HepG2 (cell line): ENCODE measurements around the gene RALY. TPM values are rescaled to one million over a fixed set of nuclear protein-coding genes. Genes with fewer than 3 reads are reported as not detected.
A peak's percentile ranks its signal among the peaks of the same experiment; 100 is the strongest.

Experiments used
- ATAC-seq: fragments of 200-7000 bp; cut with Tn5 transposase; 3 replicates; pipeline ENCODE4 v1.9.1; 2020; ENCODE audit warnings: mild to moderate bottlenecking, moderate library complexity
- BruUV-seq: library from RNA; stranded (reverse); fragments of 400-500 nt; replicated peaks from 2 replicates; lab custom pipeline; 2021; lab: Mats Ljungman, UMichigan
- CTCF ChIA-PET: fragments of 300-600 bp; formaldehyde crosslinking; extraction: SDS; loops from one replicate; lab custom pipeline; 2021; ENCODE audit warnings: low total read pairs, inconsistent platforms, low intra/inter-chr PET ratio; lab: Yijun Ruan, JAX
- POLR2A ChIA-PET: fragments of 350-600 bp; sonication (Branson Sonifier 250); formaldehyde crosslinking; loops from one replicate; lab custom pipeline; 2020; ENCODE audit warnings: antibody characterized with exemption, inconsistent platforms; lab: Yijun Ruan, JAX
- DNase-seq: peaks from one replicate; pipeline ENCODE4 v3.0.0-alpha.2; 2015; ENCODE audit warnings: low spot score
- FAIRE-seq: peaks from 3 replicates; lab custom pipeline; 2011; peaks lifted over from hg19 to GRCh38; lab: Jason Lieb, UNC
- H2AFZ ChIP-seq: one replicate; pipeline ENCODE4 v1.6.1; 2011; ENCODE audit warnings: low read length, inconsistent platforms
- H3K27ac ChIP-seq: fragments of 300-600 bp; 3 replicates; pipeline ENCODE4 v1.8.0; 2011; ENCODE audit warnings: mixed run types, mild to moderate bottlenecking, mixed read lengths, low read length, inconsistent platforms; ENCODE audit not compliant: insufficient read depth; ENCODE audit errors: extremely low read length
- H3K27me3 ChIP-seq, 2 experiments: fragments of 200-600 bp in 1 of 2; 2 replicates in 1 of 2; 3 replicates in 1 of 2; pipeline versions ENCODE4 v1.6.0 to v1.8.0; 2011; ENCODE audit warnings: low read length in 2 of 2, mild to moderate bottlenecking in 2 of 2, moderate library complexity in 2 of 2, inconsistent platforms in 1 of 2; ENCODE audit not compliant: insufficient read depth in 2 of 2, control insufficient read depth in 1 of 2
- H3K36me3 ChIP-seq, 2 experiments: fragments of 200-600 bp in 1 of 2; replicated peaks in 1 of 2; 2 replicates in 1 of 2; 3 replicates in 1 of 2; pipeline versions ENCODE4 v1.5.1 to v1.8.0; 2011; ENCODE audit warnings: low read length in 2 of 2, inconsistent platforms in 1 of 2; ENCODE audit not compliant: insufficient read depth in 2 of 2, control insufficient read depth in 1 of 2
- H3K4me1 ChIP-seq: 2 replicates; pipeline ENCODE4 v1.5.1; 2012; ENCODE audit warnings: low read length, inconsistent platforms; ENCODE audit not compliant: insufficient read depth
- H3K4me2 ChIP-seq: 2 replicates; pipeline ENCODE4 v1.6.0; 2011; ENCODE audit warnings: low read depth, low read length, inconsistent platforms
- H3K4me3 ChIP-seq, 3 experiments: fragments of 200-600 bp in 1 of 3; sonication (generic), shearing (Covaris generic) in 1 of 3; replicated peaks in 1 of 3; 2 replicates each; pipeline ENCODE4 v1.5.1; 2011 to 2016; ENCODE audit warnings: low read length in 3 of 3, inconsistent platforms in 2 of 3, low read depth in 2 of 3, mild to moderate bottlenecking in 2 of 3, control low read depth in 1 of 3, mixed read lengths in 1 of 3; ENCODE audit not compliant: insufficient read depth in 1 of 3
- H3K79me2 ChIP-seq: one replicate; pipeline ENCODE4 v1.6.1; 2011; ENCODE audit warnings: low read length, inconsistent platforms; ENCODE audit not compliant: insufficient read depth
- H3K9ac ChIP-seq: 2 replicates; pipeline ENCODE4 v1.6.0; 2011; ENCODE audit warnings: mild to moderate bottlenecking, low read depth, low read length, inconsistent platforms; ENCODE audit not compliant: insufficient read depth
- H3K9me3 ChIP-seq: 2 replicates; pipeline ENCODE4 v1.5.1; 2012; ENCODE audit warnings: mild to moderate bottlenecking, low read length
- H4K20me1 ChIP-seq: 2 replicates; pipeline ENCODE4 v1.6.0; 2011; ENCODE audit warnings: inconsistent platforms, mild to moderate bottlenecking, low read length, moderate library complexity; ENCODE audit not compliant: insufficient read depth
- EP300 ChIP-seq, 3 experiments: sonication (generic) in 1 of 3; formaldehyde crosslinking in 1 of 3; IDR thresholded peaks; 2 replicates each; pipeline versions ENCODE4 v1.5.1 to v1.6.1; 2011 to 2020; ENCODE audit warnings: low read depth in 2 of 3, low read length in 2 of 3, borderline replicate concordance in 1 of 3, improper control_type of control experiment in 1 of 3, mild to moderate bottlenecking in 1 of 3, missing genetic modification reagents in 1 of 3, moderate library complexity in 1 of 3
- ONECUT2 ChIP-seq: sonication (generic); formaldehyde crosslinking; IDR thresholded peaks from 2 replicates; pipeline ENCODE4 v1.4.0; 2020; ENCODE audit warnings: missing genetic modification reagents
- RNF219 ChIP-seq: sonication (generic); formaldehyde crosslinking; IDR thresholded peaks from 2 replicates; pipeline ENCODE4 v1.5.0; 2020; ENCODE audit warnings: mild to moderate bottlenecking, missing genetic modification reagents
- SOX13 ChIP-seq, 3 experiments: fragments of 450-650 bp in 1 of 3; sonication (generic) in 1 of 3; formaldehyde crosslinking in 1 of 3; IDR thresholded peaks in 2 of 3; conservative IDR thresholded peaks in 1 of 3; 2 replicates each; pipeline versions ENCODE4 v1.5.0 to v1.6.1; 2016 to 2020; ENCODE audit warnings: antibody characterized with exemption in 1 of 3, mild to moderate bottlenecking in 1 of 3, missing compliant biosample characterization in 1 of 3, missing genetic modification reagents in 1 of 3, moderate library complexity in 1 of 3
- SUZ12 ChIP-seq: fragments of 150-350 bp; IDR thresholded peaks from 2 replicates; pipeline ENCODE4 v1.6.1; 2014; ENCODE audit warnings: low read depth, low read length
- ZNF850 ChIP-seq: sonication (generic); formaldehyde crosslinking; conservative IDR thresholded peaks from 2 replicates; pipeline ENCODE4 v1.9.0; 2021; ENCODE audit warnings: mild to moderate bottlenecking, missing genetic modification reagents
- WGBS: methylation state at CpG from one replicate; pipeline ENCODE4 v1.1.6; 2017; ENCODE audit warnings: low lambda C conversion rate; 5-methylcytosine and 5-hydroxymethylcytosine counted together
- in situ Hi-C: cut with HindIII; loops from 2 replicates; pipeline ENCODE4 v1.10.0; 2017; ENCODE audit warnings: low pct_unique_long_range_greater_than_20kb; ENCODE audit not compliant: extremely low pct_ligation_motif_present
- intact Hi-C: fragments of 100-400 bp; cut with micrococcal nuclease; formaldehyde crosslinking; loops from one replicate; pipeline ENCODE4 v1.10.0; 2022; ENCODE audit not compliant: unreplicated experiment
- polyA plus RNA-seq, 8 experiments: library from polyadenylated mRNA; depleted of rRNA in 3 of 8; stranded (reverse) in 7 of 8; unstranded in 1 of 8; fragments of >200 nt; fragmentation: Illumina TruSeq in 4 of 8; extraction: Trizol in 4 of 8; gene quantifications; 2 replicates each; pipeline versions ENCODE4 v1.2.1 to v1.2.3, GENCODE V29; 2011 to 2016; ENCODE audit warnings: low read depth in 4 of 8, missing spikeins in 1 of 8, mixed read lengths in 1 of 8; ENCODE audit not compliant: insufficient read depth in 1 of 8
- total RNA-seq, 5 experiments: library from RNA; depleted of rRNA; stranded (reverse); fragments of >200 nt; fragmentation: Illumina TruSeq; extraction: Trizol; gene quantifications; 2 replicates each; pipeline ENCODE4 v1.2.3, GENCODE V29; 2016; ENCODE audit warnings: low read depth in 1 of 5

Gene RALY
- total and polyA plus RNA-seq, 2 of the 13 experiments (the other 11 are each of a cell fraction or from before 2014, with no cell fraction given) = 178 to 186 TPM

GRCh38 chr20:34124469-34125249 lies 130.9 kb downstream of the RALY start:
- POLR2A ChIA-PET = interaction anchor here (7.4 kb wide), 1 partner anchor 12 kb away, joined by 45 read pairs; the partner anchor contains the start of gene EIF2S2
- Histone ChIP-seq H3K4me1 (peaks cover 35% of the 10 kb centered on the region), H2AFZ (no peak overlapping the region), H3K27ac (no peak overlapping the region), H4K20me1 (no peaks in the 10 kb centered on the region), H3K36me3 (no peaks in the 10 kb centered on the region), H3K9me3 (0 out of 2 replicates have a peak, but pooled peaks cover 7% of the 10 kb centered on the region), H3K27me3 (no peaks in the 10 kb centered on the region), H3K79me2 (no peaks in the 10 kb centered on the region), H3K4me2 (peak overlapping the region; percentile 25; the same call in 1 of the 2 replicates), H3K9ac (no peak overlapping the region), H3K4me3 (no peak overlapping the region)
- FAIRE-seq (no peak), DNase-seq (no peak), ATAC-seq (peak; percentile 71)
- intact Hi-C loops (no loop called here), in situ Hi-C loops (no loop called here)
- WGBS = 24% methylated on average over 2 of the region's 2 CpGs
- no TSS peak for BruUV-seq
- TF ChIP-seq ONECUT2 (CRISPR knock-in tag) (no peak), RNF219 (CRISPR knock-in tag) (no peak), ZNF850 (CRISPR knock-in tag) (0 out of 2 replicates have a peak, but pooled peaks have one; percentile 54), SOX13 (IDR thresholded peaks at IDR 0.05) (no peak), SOX13 (CRISPR knock-in tag; conservative IDR thresholded peaks at IDR 0.05 in 1 of 2, IDR thresholded peaks at IDR 0.05 in 1 of 2) (peak in 1 of 2 experiments; percentile 12; a peak in 1 of 4 replicates), SUZ12 (no peak), EP300 (IDR thresholded peaks at IDR 0.05; ENCODE audit: low read depth in 2 of 2, low read length in 2 of 2) (0 out of 4 replicates have a peak, but pooled peaks of 1 of the 2 experiments have one; percentile 16), EP300 (CRISPR knock-in tag; IDR thresholded peaks at IDR 0.05; ENCODE audit: borderline replicate concordance) (no peak)
- CTCF ChIA-PET = interaction anchor here (1.1 kb wide), 1 partner anchor 52 kb away, joined by 3 read pairs; no protein-coding TSS in a partner anchor
